NCI-H524 (cell line): ENCODE measurements around the gene PRKCE.

ENCODE experiments used
- DNase-seq, 2 experiments: peaks; one replicate each; lab custom pipeline; 2025; lab: John Stamatoyannopoulos, UW

The PRKCE gene

GRCh38 chr2:45936623-45936979 is 285.1 kb downstream of the PRKCE start:
- DNase-seq = no peak

GRCh38 chr2:45937990-45938389 is 286.5 kb downstream of the PRKCE start:
- peak in 1 of 2 experiments; percentile 25 for DNase-seq

DNA sequence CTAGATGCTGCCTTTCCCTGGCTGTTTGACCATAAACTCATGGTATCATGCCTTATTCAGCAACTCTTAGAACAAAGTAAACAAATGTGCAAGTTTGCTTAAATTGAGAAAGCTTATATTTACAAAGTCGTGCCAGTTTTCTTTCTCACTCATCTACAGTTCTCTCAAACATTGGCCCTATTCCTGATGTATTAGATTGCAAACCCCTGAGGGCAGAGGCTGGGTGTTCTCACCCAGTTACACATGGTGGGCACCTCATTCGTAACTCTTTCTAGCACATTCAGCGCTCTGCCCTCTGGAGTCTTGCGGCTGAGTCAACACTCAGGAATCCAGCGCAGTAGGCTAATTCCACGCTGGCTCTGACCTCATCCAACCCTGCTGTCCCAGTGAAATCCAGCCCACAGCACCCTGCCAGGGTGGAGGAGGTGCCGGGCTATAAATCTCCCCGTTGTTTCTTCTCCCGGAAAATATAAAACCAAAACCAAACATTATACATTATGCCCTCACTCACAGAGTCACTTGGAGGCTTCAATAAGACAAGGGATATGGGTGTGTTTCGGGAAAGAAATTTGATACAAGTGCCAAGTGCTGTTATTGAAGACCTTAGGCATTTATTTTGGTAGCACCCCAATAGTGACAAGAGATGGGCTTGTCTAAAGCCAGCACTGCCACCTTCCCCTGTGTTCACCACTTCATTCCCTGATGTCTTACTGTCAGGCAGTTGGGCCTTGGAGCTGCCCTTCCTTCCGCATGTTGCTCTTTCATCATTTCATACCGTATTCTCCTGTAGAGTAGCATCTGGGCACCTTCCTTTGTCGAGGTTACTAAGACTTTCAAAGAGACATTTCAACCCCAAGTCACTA is 287.4 kb downstream of the PRKCE start:
- DNase-seq = no peak

DNA sequence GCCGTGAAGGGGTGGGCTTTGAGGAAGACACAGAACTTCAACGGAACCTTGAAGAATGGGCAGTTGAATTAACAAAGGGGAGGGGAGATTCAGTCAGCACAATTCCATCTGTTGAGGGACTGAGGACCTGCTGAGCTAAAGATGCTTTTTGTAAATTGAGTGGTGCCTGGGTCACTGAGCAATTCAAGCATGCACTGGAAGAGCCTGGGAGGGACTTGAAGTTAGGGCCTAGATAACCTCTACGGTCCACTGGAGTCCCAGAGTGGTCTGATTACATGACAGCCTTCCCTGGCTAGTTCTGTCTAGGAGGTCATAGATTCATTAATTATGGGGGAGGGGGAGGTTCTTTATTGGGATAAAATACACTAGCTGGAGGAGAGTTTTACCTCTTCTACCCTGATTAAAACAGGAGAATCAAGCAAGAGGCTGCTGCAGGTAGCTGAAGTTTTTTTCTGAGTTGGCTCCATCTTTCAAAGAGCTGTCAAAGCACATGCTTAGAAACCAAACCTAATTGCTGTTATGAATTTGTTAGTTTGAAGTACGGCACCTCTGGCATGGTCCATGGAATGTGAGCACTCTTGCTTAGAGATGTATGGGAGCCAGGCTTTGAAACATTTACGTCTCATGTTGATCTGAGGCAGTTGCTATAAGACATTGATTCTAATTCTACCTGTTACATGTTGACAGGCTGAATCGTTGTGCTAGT is 290.2 kb downstream of the PRKCE start:
- peak; percentile 4 to 54 for DNase-seq

- no peak for DNase-seq
Measured at GRCh38 chr2:45942237-45942738, 290.8 kb downstream of the PRKCE start.

DNA sequence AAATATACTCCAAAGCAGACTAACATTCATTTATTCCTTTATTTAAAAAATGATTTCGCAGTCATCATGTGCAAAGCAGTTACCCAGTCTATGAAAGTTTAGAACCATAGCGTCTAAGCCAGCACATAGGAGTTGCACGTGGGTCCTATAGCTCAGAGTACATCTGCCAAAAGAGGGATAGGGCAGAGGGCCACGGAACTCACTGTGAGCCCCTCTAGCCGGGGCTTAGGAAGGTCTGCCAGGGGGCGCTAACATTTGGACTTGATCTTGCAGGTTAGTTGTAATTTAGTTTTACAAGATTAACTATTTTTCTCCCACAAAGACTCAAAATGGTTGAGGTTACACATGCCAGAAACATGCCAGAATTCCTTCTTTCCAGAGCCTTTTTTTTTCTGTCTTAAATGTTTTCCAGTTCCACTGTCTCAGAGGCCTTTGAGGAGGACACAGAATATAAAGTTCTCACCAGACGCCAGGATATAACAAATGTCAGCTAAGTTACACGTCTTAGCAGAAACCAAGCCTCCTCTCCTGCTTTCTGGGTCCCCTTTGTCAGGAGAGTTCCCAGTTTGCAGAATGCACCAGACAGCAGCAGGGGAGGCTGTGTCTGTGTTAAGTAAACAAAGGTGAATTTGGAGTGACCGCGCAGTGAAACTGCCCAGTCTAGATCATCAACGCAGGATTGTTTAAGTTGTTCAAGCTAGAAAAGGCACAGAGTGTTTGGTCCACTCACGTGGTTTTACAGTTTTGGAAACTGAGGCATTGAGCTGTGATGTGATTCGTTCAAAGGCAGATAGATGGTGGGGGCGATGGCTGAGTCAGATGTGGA is 292.0 kb downstream of the PRKCE start:
- peak in 1 of 2 experiments; percentile 11 for DNase-seq

DNA sequence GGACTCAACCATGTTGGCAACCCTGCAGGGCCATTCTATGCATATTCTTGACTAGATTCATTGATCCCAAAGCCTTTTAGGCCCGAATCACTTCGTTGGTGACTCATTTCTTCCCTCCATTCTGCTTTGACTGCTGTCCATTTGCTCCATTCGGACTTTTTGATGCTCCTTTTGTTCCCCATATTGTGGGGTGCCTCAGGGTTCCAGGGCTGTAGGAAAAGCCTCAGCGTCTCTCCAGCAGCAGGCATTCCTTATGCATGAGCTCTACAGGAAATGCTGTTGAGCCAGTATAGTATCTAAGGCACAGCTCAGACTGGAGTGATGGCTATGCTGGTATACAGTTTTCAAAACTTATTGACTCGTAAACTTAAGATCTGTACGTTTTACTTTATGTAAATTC is 292.6 kb downstream of the PRKCE start:
- DNase-seq = no peak

- DNase-seq = no peak
Measured at GRCh38 chr2:45945302-45945717, 293.8 kb downstream of the PRKCE start.

GRCh38 chr2:45946023-45946422 is 294.5 kb downstream of the PRKCE start:
- no peak for DNase-seq

DNA sequence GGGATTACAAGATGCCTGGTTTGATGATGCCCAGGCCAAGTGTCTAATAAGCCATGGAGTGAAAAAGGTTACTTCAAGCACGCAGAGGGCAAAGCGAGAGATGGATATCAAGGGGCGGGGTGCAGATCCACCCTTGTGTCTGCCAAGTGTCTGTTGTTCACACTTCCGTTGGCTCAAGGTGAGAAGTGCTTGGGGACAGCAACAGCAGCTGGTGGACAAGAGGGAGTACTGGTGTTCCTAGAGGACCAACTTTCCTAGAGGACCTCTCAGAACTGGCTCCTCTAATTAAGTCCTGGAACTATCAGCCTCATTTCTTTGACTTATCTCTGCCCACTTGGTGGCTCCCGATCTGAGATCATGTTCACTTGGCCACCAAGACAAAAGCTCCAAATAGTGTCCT is 299.1 kb downstream of the PRKCE start:
- DNase-seq = no peak

GRCh38 chr2:45951025-45951727 is 299.7 kb downstream of the PRKCE start:
- DNase-seq = no peak

DNA sequence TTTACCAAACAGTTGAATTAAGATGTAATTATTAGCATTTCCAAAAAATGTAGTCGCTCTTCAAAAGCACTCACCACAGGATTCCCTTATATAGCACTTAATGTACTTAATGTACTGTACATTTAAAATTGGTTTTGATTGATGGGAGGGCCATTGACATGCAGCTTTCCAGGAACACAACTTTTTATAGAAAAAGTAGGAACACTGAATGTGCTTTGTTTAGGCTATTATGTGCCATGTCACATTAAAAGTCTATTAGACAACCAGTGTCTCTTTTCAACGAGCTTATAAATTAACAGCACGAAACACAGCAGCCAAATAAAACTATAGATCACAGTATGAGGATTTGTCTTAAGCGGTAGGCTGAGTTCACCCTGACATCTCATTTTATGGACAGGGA is 301.1 kb downstream of the PRKCE start:
- no peak for DNase-seq

GRCh38 chr2:45953376-45954027 is 302.0 kb downstream of the PRKCE start:
- no peak for DNase-seq

GRCh38 chr2:45954233-45954850 is 302.9 kb downstream of the PRKCE start:
- no peak for DNase-seq

GRCh38 chr2:45957533-45958227 is 306.2 kb downstream of the PRKCE start:
- no peak for DNase-seq

DNA sequence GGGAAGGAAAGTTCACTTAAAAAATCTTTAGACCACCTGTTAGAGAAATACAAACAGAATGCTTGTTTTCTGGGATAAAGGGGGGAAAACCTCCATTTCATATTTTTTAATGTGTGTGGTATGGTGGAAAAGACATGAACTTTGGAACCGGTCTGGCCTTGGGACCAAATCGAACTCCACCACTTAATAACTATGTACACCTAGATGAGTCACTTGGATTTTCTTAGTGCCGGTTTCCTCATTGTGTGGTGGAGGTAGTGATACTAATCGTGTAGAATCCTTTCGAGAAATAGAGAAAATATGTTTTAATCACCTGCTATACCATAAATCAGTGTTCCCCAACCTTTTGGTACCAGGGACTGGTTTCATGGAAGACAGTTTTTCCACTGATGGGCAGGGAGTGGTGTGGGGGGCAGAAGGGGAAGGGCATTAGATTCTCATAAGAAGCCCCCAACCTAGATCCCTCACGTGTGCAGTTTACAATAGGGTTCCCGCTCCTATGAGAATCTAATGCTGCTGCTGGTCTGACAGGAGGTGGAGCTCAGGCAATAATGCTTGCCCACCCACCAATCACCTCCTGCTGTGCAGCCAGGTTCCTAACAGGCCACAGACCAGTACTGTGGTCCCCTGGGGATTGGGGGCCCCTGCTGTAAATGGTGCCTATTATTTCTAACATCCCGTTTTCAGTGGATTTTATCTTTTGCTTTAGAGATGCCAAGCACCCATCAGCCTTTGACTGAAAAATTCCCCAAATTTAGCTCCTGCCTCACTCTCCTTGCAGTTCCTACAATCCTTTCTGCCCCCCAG is 308.8 kb downstream of the PRKCE start:
- DNase-seq = no peak

DNA sequence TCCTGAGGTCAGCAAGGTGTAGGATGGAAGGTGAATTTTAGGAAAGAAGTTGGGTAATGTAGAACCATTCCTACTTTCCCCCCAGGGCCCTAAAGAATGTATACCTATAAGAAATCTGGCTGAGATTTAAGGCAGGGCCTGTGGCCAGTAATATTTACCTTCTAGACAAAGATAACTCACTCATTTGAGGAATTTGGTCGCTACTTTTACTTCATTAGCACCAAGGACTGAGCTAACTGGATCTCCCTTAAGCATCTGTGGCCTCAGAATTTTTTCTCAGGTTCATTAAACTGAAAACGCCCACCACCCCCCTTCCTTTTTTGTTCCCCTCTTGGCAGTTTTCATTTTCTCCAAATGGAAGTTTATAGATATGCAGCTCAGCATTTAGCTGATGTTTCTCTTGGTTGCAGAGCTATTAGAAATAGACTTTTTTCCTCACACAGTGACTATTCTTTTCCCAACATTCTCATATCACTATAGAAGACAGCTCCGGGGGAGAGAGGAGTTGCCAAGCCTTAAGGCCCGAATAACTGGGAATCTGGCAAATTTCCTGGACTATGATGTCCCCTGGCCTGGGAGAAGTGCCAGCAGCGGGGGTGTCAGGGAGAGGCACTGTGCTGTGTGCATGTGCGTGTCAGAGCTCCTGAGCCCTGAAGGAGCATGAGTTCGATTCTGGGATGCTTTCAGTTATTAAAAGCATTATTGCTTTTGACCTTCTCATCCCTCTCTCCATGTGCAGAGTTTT is 310.9 kb downstream of the PRKCE start:
- DNase-seq = no peak

DNA sequence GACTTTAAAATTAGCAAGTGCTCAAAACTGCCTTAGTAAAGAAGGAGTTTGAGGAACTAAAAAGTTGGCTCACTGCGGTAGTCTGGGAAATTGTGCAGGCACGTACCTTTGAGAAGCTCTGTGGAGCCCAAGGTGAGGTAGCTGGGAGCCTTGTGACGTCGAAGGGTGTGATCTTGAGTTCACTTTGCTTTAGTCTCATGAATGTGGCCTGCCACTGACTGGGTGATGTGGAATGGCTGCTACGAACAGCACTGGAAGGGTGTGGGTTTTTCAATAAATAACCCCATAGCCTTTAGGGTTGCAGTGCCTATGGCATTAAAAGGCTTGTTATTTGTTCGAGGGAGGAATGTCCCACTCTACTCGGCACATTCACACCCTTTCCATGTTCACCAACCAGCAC is 312.3 kb downstream of the PRKCE start:
- no peak for DNase-seq
